Natural killer cell treated with Interleukin-12 subunit alpha and Interleukin-12 subunit beta and Interleukin-15 and Interleukin-18, amount 100 ng/mL, for 72 hours (primary cell): ENCODE measurements around the gene VMO1. TPM values are rescaled to one million over a fixed set of nuclear protein-coding genes. Genes with fewer than 3 reads are reported as not detected.
"Not testable (repeated sequence)": the region's sequence is repeated elsewhere in the genome, so short reads cannot be mapped to it uniquely, and the experiment has no call there.

Source experiments
- ATAC-seq, 2 donors: fragments of 150-1000 bp; cut with Tn5 transposase in 1 of 2; sonication (Bioruptor Pico), chemical (Tn5 transposase) in 1 of 2; 2 replicates each; pipeline ENCODE4 v1.10.0; 2021
- DNase-seq: peaks from one replicate; pipeline ENCODE4 v3.0.0; 2022; ENCODE audit warnings: low spot score
- H3K27ac Mint-ChIP-seq, 2 donors: 1 replicate in 1 of 2; 2 replicates in 1 of 2; pipeline ENCODE4 v1.8.0; 2022; ENCODE audit warnings: mixed read lengths in 2 of 2, mild to moderate bottlenecking in 1 of 2, moderate library complexity in 1 of 2
- H3K27me3 Mint-ChIP-seq, 2 donors: 1 replicate in 1 of 2; 2 replicates in 1 of 2; pipeline ENCODE4 v1.8.0; 2022; ENCODE audit warnings: mixed read lengths in 2 of 2
- H3K36me3 Mint-ChIP-seq: one replicate; pipeline ENCODE4 v1.8.0; 2022; ENCODE audit warnings: mixed read lengths
- H3K4me1 Mint-ChIP-seq, 2 donors: 1 replicate in 1 of 2; 2 replicates in 1 of 2; pipeline ENCODE4 v1.8.0; 2022; ENCODE audit warnings: low read depth in 2 of 2, mixed read lengths in 2 of 2, mild to moderate bottlenecking in 1 of 2
- H3K4me3 Mint-ChIP-seq: one replicate; pipeline ENCODE4 v1.8.0; 2022; ENCODE audit warnings: mixed read lengths
- H3K9me3 Mint-ChIP-seq: 2 replicates; pipeline ENCODE4 v1.8.0; 2022; ENCODE audit warnings: mixed read lengths
- total RNA-seq, 2 donors: library from RNA; stranded (reverse); gene quantifications; one replicate each; pipeline ENCODE4 v1.2.3, GENCODE V29; 2022

VMO1 gene
- 10 to 100 TPM in 1 of 2 donors, 1 to 10 TPM in 1; 4.5 to 15.4 TPM for total RNA-seq

GRCh38 chr17:4786106-4786511 lies at the start of gene VMO1:
VMO1 (minus strand) TSS chr17:4786364; CDS start chr17:4786352, 12 bp downstream.
- Mint-ChIP-seq H3K27me3 (peaks cover 16 to 21% of the 10 kb centered on the region in 2 donors), H3K4me1 (peaks cover 28 to 38% of the 10 kb centered on the region in 2 donors), H3K9me3 (no peaks in the 10 kb centered on the region), H3K4me3 (peak within 1 kb of the TSS; percentile 31), H3K36me3 (no peaks in the 10 kb centered on the region), H3K27ac (no peak within 1 kb of the TSS)
- no peak for DNase-seq
- ATAC-seq, result no peak

- peak overlapping the region; percentile 95 for H3K4me3 Mint-ChIP-seq
- peaks cover 4% of the 10 kb centered on the region for H3K36me3 Mint-ChIP-seq
- peak overlapping the region; percentile 72 to 88 for H3K27ac Mint-ChIP-seq
- ATAC-seq (no peak), DNase-seq (no peak)
- no peaks in the 10 kb centered on the region for H3K9me3 Mint-ChIP-seq
- H3K4me1 Mint-ChIP-seq, result peaks cover 36 to 42% of the 10 kb centered on the region in 2 donors
- no peaks in the 10 kb centered on the region for H3K27me3 Mint-ChIP-seq
Observed at GRCh38 chr17:4834681-4835020, 48.5 kb upstream of the VMO1 start.

GRCh38 chr17:4833941-4834680 lies 47.9 kb upstream of the VMO1 start:
- DNase-seq (no peak), ATAC-seq (no peak)
- peaks cover 31 to 36% of the 10 kb centered on the region in 2 donors for H3K4me1 Mint-ChIP-seq
- H3K27ac Mint-ChIP-seq, result peak overlapping the region; percentile 72 to 88
- no peaks in the 10 kb centered on the region for H3K9me3 Mint-ChIP-seq
- peak overlapping the region; percentile 95 for H3K4me3 Mint-ChIP-seq
- H3K36me3 Mint-ChIP-seq, result peaks cover under 1% of the 10 kb centered on the region
- no peaks in the 10 kb centered on the region for H3K27me3 Mint-ChIP-seq

GRCh38 chr17:4833178-4833940 lies 47.2 kb upstream of the VMO1 start, which contains the start of gene MINK1:
MINK1 (plus strand) TSS chr17:4833340; CDS start chr17:4833584, 244 bp downstream.
- DNase-seq, result peak; percentile 95
- no peaks in the 10 kb centered on the region for H3K36me3 Mint-ChIP-seq
- H3K27ac Mint-ChIP-seq, result peak within 1 kb of the TSS; percentile 82 to 88
- peaks cover 28 to 34% of the 10 kb centered on the region in 2 donors for H3K4me1 Mint-ChIP-seq
- H3K27me3 Mint-ChIP-seq, result peaks cover 0 to 4% of the 10 kb centered on the region in 2 donors
- H3K9me3 Mint-ChIP-seq, result no peaks in the 10 kb centered on the region
- H3K4me3 Mint-ChIP-seq, result peak within 1 kb of the TSS; percentile 95
- ATAC-seq, result peak; percentile 95 to 97

- not testable (repeated sequence) for DNase-seq, H3K9me3 Mint-ChIP-seq, H3K36me3 Mint-ChIP-seq, H3K27me3 Mint-ChIP-seq
- peak overlapping the region; percentile 90 for H3K4me3 Mint-ChIP-seq
- peaks cover 26 to 31% of the 10 kb centered on the region in 2 donors for H3K4me1 Mint-ChIP-seq
- peak overlapping the region; percentile 76 to 82 for H3K27ac Mint-ChIP-seq
- peak; percentile 41 to 54 for ATAC-seq
Observed at GRCh38 chr17:4832829-4833177, 46.6 kb upstream of the VMO1 start.

- H3K27me3 Mint-ChIP-seq, result peaks cover 0 to 6% of the 10 kb centered on the region in 2 donors
- H3K9me3 Mint-ChIP-seq, result no peaks in the 10 kb centered on the region
- no peak overlapping the region for H3K27ac Mint-ChIP-seq
- DNase-seq, result peak; percentile 53
- peak in 1 of 2 donors; percentile 49 for ATAC-seq
- H3K36me3 Mint-ChIP-seq, result no peaks in the 10 kb centered on the region
- no peak overlapping the region for H3K4me3 Mint-ChIP-seq
- no peaks in the 10 kb centered on the region for H3K4me1 Mint-ChIP-seq
Observed at GRCh38 chr17:4827399-4827798, 41.2 kb upstream of the VMO1 start.

- DNase-seq (peak; percentile 12), ATAC-seq (no peak)
- H3K27me3 Mint-ChIP-seq, result peaks cover 0 to 2% of the 10 kb centered on the region in 2 donors
- no peaks in the 10 kb centered on the region for H3K4me1 Mint-ChIP-seq
- H3K4me3 Mint-ChIP-seq, result no peak overlapping the region
- no peaks in the 10 kb centered on the region for H3K9me3 Mint-ChIP-seq
- H3K27ac Mint-ChIP-seq, result no peak overlapping the region
- no peaks in the 10 kb centered on the region for H3K36me3 Mint-ChIP-seq
Observed at GRCh38 chr17:4823373-4824089, 37.4 kb upstream of the VMO1 start.

GRCh38 chr17:4822835-4823234 lies 36.7 kb upstream of the VMO1 start:
- Mint-ChIP-seq H3K9me3 (no peaks in the 10 kb centered on the region), H3K4me3 (no peak overlapping the region), H3K4me1 (peaks cover 0 to 2% of the 10 kb centered on the region in 2 donors), H3K27me3 (no peaks in the 10 kb centered on the region), H3K27ac (no peak overlapping the region), H3K36me3 (no peaks in the 10 kb centered on the region)
- DNase-seq, result no peak
- no peak for ATAC-seq

- Mint-ChIP-seq H3K4me3 (no peak overlapping the region), H3K9me3 (no peaks in the 10 kb centered on the region), H3K4me1 (peaks cover 0 to 6% of the 10 kb centered on the region in 2 donors), H3K36me3 (no peaks in the 10 kb centered on the region), H3K27ac (no peak overlapping the region), H3K27me3 (no peaks in the 10 kb centered on the region)
- DNase-seq, result peak; percentile 46
- ATAC-seq, result no peak
Observed at GRCh38 chr17:4818276-4818675, 32.1 kb upstream of the VMO1 start.

GRCh38 chr17:4816826-4817225 lies 30.7 kb upstream of the VMO1 start:
- Mint-ChIP-seq H3K36me3 (no peaks in the 10 kb centered on the region), H3K4me3 (no peak overlapping the region), H3K27me3 (no peaks in the 10 kb centered on the region), H3K4me1 (peaks cover 0 to 6% of the 10 kb centered on the region in 2 donors), H3K27ac (no peak overlapping the region), H3K9me3 (no peaks in the 10 kb centered on the region)
- ATAC-seq (no peak), DNase-seq (no peak)

- H3K4me3 Mint-ChIP-seq, result no peak overlapping the region
- H3K4me1 Mint-ChIP-seq, result peaks cover 6 to 8% of the 10 kb centered on the region in 2 donors
- ATAC-seq (no peak), DNase-seq (no peak)
- no peaks in the 10 kb centered on the region for H3K27me3 Mint-ChIP-seq
- no peak overlapping the region for H3K27ac Mint-ChIP-seq
- H3K9me3 Mint-ChIP-seq, result no peaks in the 10 kb centered on the region
- peaks cover 7% of the 10 kb centered on the region for H3K36me3 Mint-ChIP-seq
Observed at GRCh38 chr17:4815043-4815675, 29.0 kb upstream of the VMO1 start.

GRCh38 chr17:4812690-4813089 lies 26.5 kb upstream of the VMO1 start:
- H3K27ac Mint-ChIP-seq, result no peak overlapping the region
- H3K4me1 Mint-ChIP-seq, result peaks cover 15 to 19% of the 10 kb centered on the region in 2 donors
- no peak overlapping the region for H3K4me3 Mint-ChIP-seq
- H3K27me3 Mint-ChIP-seq, result no peaks in the 10 kb centered on the region
- ATAC-seq (no peak), DNase-seq (no peak)
- no peaks in the 10 kb centered on the region for H3K9me3 Mint-ChIP-seq
- H3K36me3 Mint-ChIP-seq, result peaks cover 7% of the 10 kb centered on the region

GRCh38 chr17:4811471-4811870 lies 25.3 kb upstream of the VMO1 start:
- no peak for DNase-seq
- ATAC-seq, result no peak
- H3K4me1 Mint-ChIP-seq, result peaks cover 15 to 22% of the 10 kb centered on the region in 2 donors
- no peaks in the 10 kb centered on the region for H3K27me3 Mint-ChIP-seq
- H3K36me3 Mint-ChIP-seq, result peaks cover 7% of the 10 kb centered on the region
- H3K4me3 Mint-ChIP-seq, result no peak overlapping the region
- H3K27ac Mint-ChIP-seq, result no peak overlapping the region
- no peaks in the 10 kb centered on the region for H3K9me3 Mint-ChIP-seq
